Measurements from ENCODE around the gene CTIF. TPM values are rescaled to one million over a fixed set of nuclear protein-coding genes. Genes with fewer than 3 reads are reported as not detected.

Gene CTIF
- total RNA-seq, 1 donor from 2014 or later: 15.0 TPM

- Histone ChIP-seq H3K27me3 (ENCODE audit: control insufficient read depth, insufficient read depth, low read length) (no peaks in the 10 kb centered on the region), H3K4me3 (ENCODE audit: low read depth, low read length) (no peak overlapping the region), H3K36me3 (ENCODE audit: control insufficient read depth, insufficient read depth, low read length) (peaks cover 3% of the 10 kb centered on the region)
- FAIRE-seq (no peak), DNase-seq (ENCODE audit: low read depth) (no peak)
- no peak for TF ChIP-seq CTCF (IDR thresholded peaks at IDR 0.05; ENCODE audit: insufficient read depth, low read length, severe bottlenecking)
Measured at GRCh38 chr18:48805826-48806535, 267.1 kb downstream of the CTIF start.

GRCh38 chr18:48806551-48807261 lies 267.9 kb downstream of the CTIF start:
- Histone ChIP-seq H3K4me3 (ENCODE audit: low read depth, low read length) (no peak overlapping the region), H3K36me3 (ENCODE audit: control insufficient read depth, insufficient read depth, low read length) (peaks cover 2% of the 10 kb centered on the region), H3K27me3 (ENCODE audit: control insufficient read depth, insufficient read depth, low read length) (no peaks in the 10 kb centered on the region)
- FAIRE-seq: no peak
- no peak for TF ChIP-seq CTCF (IDR thresholded peaks at IDR 0.05; ENCODE audit: insufficient read depth, low read length, severe bottlenecking)
- no peak for DNase-seq (ENCODE audit: low read depth)

GRCh38 chr18:48808476-48808875 lies 269.6 kb downstream of the CTIF start:
- FAIRE-seq: no peak
- TF ChIP-seq CTCF (IDR thresholded peaks at IDR 0.05; ENCODE audit: insufficient read depth, low read length, severe bottlenecking): no peak

GRCh38 chr18:48809365-48809764 lies 270.5 kb downstream of the CTIF start:
- no peak overlapping the region for H3K4me3 ChIP-seq (ENCODE audit: low read depth, low read length)
- no peaks in the 10 kb centered on the region for H3K27me3 ChIP-seq (ENCODE audit: control insufficient read depth, insufficient read depth, low read length)
- TF ChIP-seq CTCF (IDR thresholded peaks at IDR 0.05; ENCODE audit: insufficient read depth, low read length, severe bottlenecking): no peak
- peaks cover 2% of the 10 kb centered on the region for H3K36me3 ChIP-seq (ENCODE audit: control insufficient read depth, insufficient read depth, low read length)
- FAIRE-seq: no peak
- no peak for DNase-seq (ENCODE audit: low read depth)

More at GRCh38 chr18:48808476-48808875, 269.6 kb downstream of the CTIF start:
- no peak for DNase-seq (ENCODE audit: low read depth)
- Histone ChIP-seq H3K27me3 (ENCODE audit: control insufficient read depth, insufficient read depth, low read length) (no peaks in the 10 kb centered on the region), H3K4me3 (ENCODE audit: low read depth, low read length) (no peak overlapping the region), H3K36me3 (ENCODE audit: control insufficient read depth, insufficient read depth, low read length) (peaks cover 2% of the 10 kb centered on the region)

GRCh38 chr18:48810805-48811204 lies 272.0 kb downstream of the CTIF start:
- no peaks in the 10 kb centered on the region for H3K36me3 ChIP-seq (ENCODE audit: control insufficient read depth, insufficient read depth, low read length)
- FAIRE-seq (no peak), DNase-seq (ENCODE audit: low read depth) (no peak)
- H3K27me3 ChIP-seq (ENCODE audit: control insufficient read depth, insufficient read depth, low read length): no peaks in the 10 kb centered on the region
- no peak for TF ChIP-seq CTCF (IDR thresholded peaks at IDR 0.05; ENCODE audit: insufficient read depth, low read length, severe bottlenecking)
- H3K4me3 ChIP-seq (ENCODE audit: low read depth, low read length): no peak overlapping the region
